Subcutaneous abdominal adipose tissue (tissue), 5 donors: ENCODE measurements around the gene ZC3H11A.
A peak's percentile ranks its signal among the peaks of the same experiment; 100 is the strongest.
"Not testable (repeated sequence)": the region's sequence is repeated elsewhere in the genome, so short reads cannot be mapped to it uniquely, and the experiment has no call there.

ENCODE experiments used
- H3K27ac ChIP-seq: one replicate; pipeline ENCODE4 v1.7.0; 2013; ENCODE audit warnings: low read depth, mild to moderate bottlenecking, inconsistent platforms, low read length, moderate library complexity
- H3K27me3 ChIP-seq, 5 donors: one replicate each; pipeline ENCODE4 v1.7.0; 2013; ENCODE audit warnings: low read length in 5 of 5, inconsistent platforms in 1 of 5; ENCODE audit not compliant: control insufficient read depth in 5 of 5, insufficient read depth in 4 of 5
- H3K36me3 ChIP-seq, 5 donors: one replicate each; pipeline ENCODE4 v1.7.0; 2013; ENCODE audit warnings: low read length in 5 of 5; ENCODE audit not compliant: control insufficient read depth in 5 of 5, insufficient read depth in 5 of 5
- H3K4me1 ChIP-seq, 5 donors: one replicate each; pipeline ENCODE4 v1.7.0; 2013; ENCODE audit warnings: low read length in 5 of 5, mild to moderate bottlenecking in 3 of 5, moderate library complexity in 1 of 5; ENCODE audit not compliant: control insufficient read depth in 5 of 5, insufficient read depth in 5 of 5
- H3K4me3 ChIP-seq, 5 donors: one replicate each; pipeline ENCODE4 v1.7.0; 2013; ENCODE audit warnings: low read length in 5 of 5, low read depth in 1 of 5
- H3K9ac ChIP-seq, 5 donors: one replicate each; pipeline ENCODE4 v1.7.0; 2013; ENCODE audit warnings: low read length in 5 of 5, mild to moderate bottlenecking in 4 of 5, moderate library complexity in 3 of 5
- H3K9me3 ChIP-seq, 5 donors: one replicate each; pipeline ENCODE4 v1.7.0; 2013; ENCODE audit warnings: low read length in 5 of 5; ENCODE audit not compliant: control insufficient read depth in 5 of 5
- donor health status: healthy.
- donor health status: healthy.
- donor health status: healthy.
- donor health status: healthy.
- donor health status: healthy.

The ZC3H11A gene

GRCh38 chr1:203795441-203796235 lies at the start of gene ZC3H11A, which contains the start of gene ZBED6:
Gene ZC3H11A, plus strand, starts transcription at chr1:203795623. Its CDS starts 21,448 bp downstream, at chr1:203817071.
Gene ZBED6, plus strand, starts transcription at chr1:203795623. Its CDS starts 1,900 bp downstream, at chr1:203797523.
- H3K9me3 ChIP-seq, result no peaks in the 10 kb centered on the region
- H3K4me3 ChIP-seq, result peak within 1 kb of the TSS; percentile 79 to 99 (median 90)
- H3K27me3 ChIP-seq, result no peaks in the 10 kb centered on the region
- H3K4me1 ChIP-seq, result peaks cover 2 to 50% (median 48%) of the 10 kb centered on the region in 5 donors
- peaks cover 0 to 6% (median 0%) of the 10 kb centered on the region in 5 donors for H3K36me3 ChIP-seq
- H3K27ac ChIP-seq, result peak within 1 kb of the TSS; percentile 100
- peak within 1 kb of the TSS; percentile 90 to 100 (median 97) for H3K9ac ChIP-seq

- Histone ChIP-seq H3K4me1 (peaks cover 7 to 25% (median 23%) of the 10 kb centered on the region in 5 donors), H3K27me3 (no peaks in the 10 kb centered on the region), H3K9ac (no peak overlapping the region), H3K36me3 (peaks cover 0 to 4% (median 2%) of the 10 kb centered on the region in 5 donors), H3K9me3 (peaks cover 0 to 4% (median 0%) of the 10 kb centered on the region in 5 donors), H3K27ac (no peak overlapping the region), H3K4me3 (no peak overlapping the region)
These were observed 49.1 kb upstream of the ZC3H11A start for GRCh38 chr1:203746281-203746680.

GRCh38 chr1:203751051-203751450 lies 44.4 kb upstream of the ZC3H11A start:
- Histone ChIP-seq H3K9ac (no peak overlapping the region), H3K9me3 (peaks cover 0 to 4% (median 0%) of the 10 kb centered on the region in 5 donors), H3K27ac (no peak overlapping the region), H3K36me3 (no peaks in the 10 kb centered on the region), H3K4me3 (no peak overlapping the region), H3K4me1 (no peaks in the 10 kb centered on the region), H3K27me3 (no peaks in the 10 kb centered on the region)

GRCh38 chr1:203751618-203752361 lies 43.6 kb upstream of the ZC3H11A start:
- H3K9me3 ChIP-seq, H3K36me3 ChIP-seq, H3K9ac ChIP-seq, H3K27ac ChIP-seq, H3K4me3 ChIP-seq, H3K27me3 ChIP-seq, H3K4me1 ChIP-seq: not testable (repeated sequence)

- Histone ChIP-seq H3K9ac (no peak overlapping the region), H3K9me3 (no peaks in the 10 kb centered on the region), H3K27me3 (no peaks in the 10 kb centered on the region), H3K27ac (no peak overlapping the region), H3K4me3 (no peak overlapping the region), H3K36me3 (no peaks in the 10 kb centered on the region), H3K4me1 (no peaks in the 10 kb centered on the region)
These were observed 41.0 kb upstream of the ZC3H11A start for GRCh38 chr1:203754455-203754864.

- Histone ChIP-seq H3K27me3 (no peaks in the 10 kb centered on the region), H3K9me3 (no peaks in the 10 kb centered on the region), H3K4me1 (no peaks in the 10 kb centered on the region), H3K9ac (no peak overlapping the region), H3K27ac (no peak overlapping the region), H3K4me3 (no peak overlapping the region), H3K36me3 (no peaks in the 10 kb centered on the region)
These were observed 39.4 kb upstream of the ZC3H11A start for GRCh38 chr1:203756036-203756435.

DNA sequence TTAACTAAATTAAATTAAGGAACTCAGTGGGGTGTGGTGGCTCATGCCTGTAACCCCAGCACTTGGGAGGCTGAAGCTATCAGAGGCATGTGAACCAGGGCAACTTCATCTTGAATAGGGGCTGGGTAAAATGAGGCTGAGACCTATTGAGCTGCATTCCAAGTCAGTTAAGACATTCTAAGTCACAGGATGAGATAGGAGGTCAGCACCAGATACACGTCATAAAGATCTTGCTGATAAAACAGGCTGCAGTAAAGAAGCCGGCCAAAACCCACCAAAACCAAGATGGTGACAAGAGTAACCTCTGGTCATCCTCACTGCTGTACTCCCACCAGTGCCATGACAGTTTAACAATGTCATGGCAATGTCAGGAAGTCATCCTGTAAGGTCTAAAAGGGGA lies 36.7 kb upstream of the ZC3H11A start:
- not testable (repeated sequence) for H3K9me3 ChIP-seq, H3K27me3 ChIP-seq, H3K4me3 ChIP-seq, H3K4me1 ChIP-seq, H3K9ac ChIP-seq, H3K36me3 ChIP-seq, H3K27ac ChIP-seq

DNA sequence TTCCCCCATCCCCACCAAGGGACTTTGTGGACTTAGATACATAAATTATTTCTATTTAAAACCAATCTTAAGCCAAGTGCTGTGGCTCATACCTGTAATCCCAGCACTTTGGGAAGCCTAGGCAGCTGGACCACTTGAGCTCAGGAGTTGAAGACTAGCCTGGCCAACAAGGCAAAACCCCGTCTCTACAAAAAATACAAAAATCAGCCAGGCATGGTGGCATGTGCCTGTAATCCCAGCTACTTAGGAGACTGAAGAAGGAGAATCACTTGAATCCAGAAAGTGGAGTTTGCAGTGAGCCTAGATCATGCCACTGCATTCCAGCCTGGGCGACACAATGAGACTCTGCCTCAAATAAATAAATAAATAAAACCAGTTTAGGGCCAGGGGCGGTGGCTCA lies 34.9 kb upstream of the ZC3H11A start:
- no peak overlapping the region for H3K9ac ChIP-seq
- no peak overlapping the region for H3K4me3 ChIP-seq
- no peaks in the 10 kb centered on the region for H3K27me3 ChIP-seq
- H3K4me1 ChIP-seq, result no peaks in the 10 kb centered on the region
- H3K9me3 ChIP-seq, result no peaks in the 10 kb centered on the region
- no peaks in the 10 kb centered on the region for H3K36me3 ChIP-seq
- H3K27ac ChIP-seq, result no peak overlapping the region

- not testable (repeated sequence) for H3K4me1 ChIP-seq, H3K27me3 ChIP-seq, H3K9me3 ChIP-seq, H3K27ac ChIP-seq, H3K36me3 ChIP-seq, H3K9ac ChIP-seq, H3K4me3 ChIP-seq
These were observed 33.5 kb upstream of the ZC3H11A start for GRCh38 chr1:203761958-203762357.

GRCh38 chr1:203763505-203763904 lies 31.9 kb upstream of the ZC3H11A start:
- H3K27me3 ChIP-seq, result no peaks in the 10 kb centered on the region
- no peaks in the 10 kb centered on the region for H3K36me3 ChIP-seq
- H3K9ac ChIP-seq, result no peak overlapping the region
- peaks cover 0 to 4% (median 3%) of the 10 kb centered on the region in 5 donors for H3K4me1 ChIP-seq
- no peak overlapping the region for H3K27ac ChIP-seq
- H3K4me3 ChIP-seq, result no peak overlapping the region
- H3K9me3 ChIP-seq, result no peaks in the 10 kb centered on the region
